NT2/D1 (cell line): ENCODE data around the gene HOTAIR.

Source experiments
- DNase-seq: peaks from one replicate; pipeline ENCODE4 v3.0.0-alpha.2; 2011; ENCODE audit warnings: low read depth, low spot score
- H3K27me3 ChIP-seq: 2 replicates; pipeline ENCODE4 v1.6.0; 2011; ENCODE audit warnings: mild to moderate bottlenecking; ENCODE audit not compliant: insufficient read length, insufficient read depth
- H3K36me3 ChIP-seq: 2 replicates; pipeline ENCODE4 v1.6.1; 2011; ENCODE audit warnings: mild to moderate bottlenecking, low read length, mixed read lengths; ENCODE audit not compliant: insufficient read depth, insufficient read length
- H3K4me1 ChIP-seq: 2 replicates; pipeline ENCODE4 v1.5.1; 2011; ENCODE audit not compliant: insufficient read depth, insufficient read length
- H3K4me3 ChIP-seq: 2 replicates; pipeline ENCODE4 v1.5.1; 2011; ENCODE audit warnings: low read depth; ENCODE audit not compliant: insufficient read length
- H3K9ac ChIP-seq: 2 replicates; pipeline ENCODE4 v1.6.0; 2011; ENCODE audit warnings: low read depth; ENCODE audit not compliant: insufficient read length
- H3K9me3 ChIP-seq: 2 replicates; pipeline ENCODE4 v1.5.1; 2011; ENCODE audit warnings: mild to moderate bottlenecking, low read length; ENCODE audit not compliant: insufficient read depth
- SUZ12 ChIP-seq: IDR thresholded peaks from 2 replicates; pipeline ENCODE4 v1.6.1; 2011; ENCODE audit not compliant: insufficient read length, insufficient read depth; ENCODE audit errors: extremely low read depth
- YY1 ChIP-seq: IDR thresholded peaks from 2 replicates; pipeline ENCODE4 v1.6.1; 2011; ENCODE audit not compliant: insufficient read length, insufficient read depth
- ZNF274 ChIP-seq: IDR thresholded peaks from 2 replicates; pipeline ENCODE4 v1.6.1; 2011; ENCODE audit warnings: mild to moderate bottlenecking, low read depth, low read length

HOTAIR gene

GRCh38 chr12:54000116-54001114 is 25.7 kb upstream of the HOTAIR start, which contains the start of gene HOXC9:
HOXC9 (plus strand) TSS chr12:54000161; CDS start chr12:54000189, 28 bp downstream.
- Histone ChIP-seq H3K27me3 (peaks cover 100% of the 10 kb centered on the region), H3K9ac (peak within 1 kb of the TSS; percentile 24), H3K4me1 (peaks cover 21% of the 10 kb centered on the region), H3K4me3 (peak within 1 kb of the TSS; percentile 42), H3K36me3 (no peaks in the 10 kb centered on the region), H3K9me3 (no peaks in the 10 kb centered on the region)
- DNase-seq: no peak
- TF ChIP-seq ZNF274 (no peak), YY1 (no peak), SUZ12 (peak; percentile 99)

- Histone ChIP-seq H3K9ac (no peak overlapping the region), H3K4me3 (peak overlapping the region; percentile 42), H3K4me1 (peaks cover 24% of the 10 kb centered on the region), H3K27me3 (peaks cover 100% of the 10 kb centered on the region), H3K36me3 (no peaks in the 10 kb centered on the region), H3K9me3 (no peaks in the 10 kb centered on the region)
- no peak for TF ChIP-seq YY1
- no peak for DNase-seq
Measured at GRCh38 chr12:53999559-54000115, 24.9 kb upstream of the HOTAIR start.

GRCh38 chr12:53998900-53999236 is 24.1 kb upstream of the HOTAIR start:
- H3K9ac ChIP-seq: no peak overlapping the region
- H3K36me3 ChIP-seq: no peaks in the 10 kb centered on the region
- DNase-seq: no peak
- no peaks in the 10 kb centered on the region for H3K9me3 ChIP-seq
- H3K4me3 ChIP-seq: no peak overlapping the region
- H3K4me1 ChIP-seq: peaks cover 27% of the 10 kb centered on the region
- TF ChIP-seq SUZ12 (no peak), YY1 (no peak), ZNF274 (no peak)
- peaks cover 100% of the 10 kb centered on the region for H3K27me3 ChIP-seq

GRCh38 chr12:53998110-53998899 is 23.6 kb upstream of the HOTAIR start:
- H3K4me3 ChIP-seq: no peak overlapping the region
- TF ChIP-seq ZNF274 (no peak), YY1 (no peak), SUZ12 (no peak)
- no peaks in the 10 kb centered on the region for H3K36me3 ChIP-seq
- H3K4me1 ChIP-seq: peaks cover 27% of the 10 kb centered on the region
- H3K9ac ChIP-seq: no peak overlapping the region
- peaks cover 100% of the 10 kb centered on the region for H3K27me3 ChIP-seq
- no peak for DNase-seq
- H3K9me3 ChIP-seq: no peaks in the 10 kb centered on the region

GRCh38 chr12:53997204-53998109 is 22.7 kb upstream of the HOTAIR start:
- Histone ChIP-seq H3K4me3 (no peak overlapping the region), H3K9ac (no peak overlapping the region), H3K36me3 (no peaks in the 10 kb centered on the region), H3K9me3 (no peaks in the 10 kb centered on the region), H3K4me1 (peaks cover 27% of the 10 kb centered on the region), H3K27me3 (peaks cover 100% of the 10 kb centered on the region)
- no peak for DNase-seq
- TF ChIP-seq YY1 (no peak), SUZ12 (peak; percentile 97)

GRCh38 chr12:53996240-53997203 is 21.8 kb upstream of the HOTAIR start:
- Histone ChIP-seq H3K4me3 (no peak overlapping the region), H3K4me1 (peaks cover 27% of the 10 kb centered on the region), H3K27me3 (peaks cover 100% of the 10 kb centered on the region), H3K9me3 (no peaks in the 10 kb centered on the region), H3K9ac (peak overlapping the region; percentile 18), H3K36me3 (no peaks in the 10 kb centered on the region)
- TF ChIP-seq YY1 (no peak), SUZ12 (peak; percentile 87)
- no peak for DNase-seq
